GM10248 (cell line): ENCODE data around the gene HLA-DRB1.
A peak's percentile ranks its signal among the peaks of the same experiment; 100 is the strongest.

Experiments
- CTCF ChIA-PET: fragments of 300-600 bp; sonication (Branson Sonifier 250); formaldehyde crosslinking; extraction: SDS; loops from one replicate; lab custom pipeline; 2021; ENCODE audit warnings: antibody characterized with exemption; lab: Yijun Ruan, JAX
- POLR2A ChIA-PET: fragments of 350-650 bp; sonication (Branson Sonifier 250); formaldehyde crosslinking; extraction: SDS; loops from one replicate; lab custom pipeline; 2020; ENCODE audit warnings: antibody characterized with exemption; lab: Yijun Ruan, JAX
- DNase-seq: peaks from one replicate; pipeline ENCODE4 v3.0.0; 2012; ENCODE audit errors: extremely low spot score
- CTCF ChIP-seq: IDR thresholded peaks from 2 replicates; pipeline ENCODE4 v1.5.1; 2012; ENCODE audit warnings: mild to moderate bottlenecking, low read depth; ENCODE audit errors: extremely low read depth, missing control alignments, control extremely low read depth

Gene HLA-DRB1

DNA sequence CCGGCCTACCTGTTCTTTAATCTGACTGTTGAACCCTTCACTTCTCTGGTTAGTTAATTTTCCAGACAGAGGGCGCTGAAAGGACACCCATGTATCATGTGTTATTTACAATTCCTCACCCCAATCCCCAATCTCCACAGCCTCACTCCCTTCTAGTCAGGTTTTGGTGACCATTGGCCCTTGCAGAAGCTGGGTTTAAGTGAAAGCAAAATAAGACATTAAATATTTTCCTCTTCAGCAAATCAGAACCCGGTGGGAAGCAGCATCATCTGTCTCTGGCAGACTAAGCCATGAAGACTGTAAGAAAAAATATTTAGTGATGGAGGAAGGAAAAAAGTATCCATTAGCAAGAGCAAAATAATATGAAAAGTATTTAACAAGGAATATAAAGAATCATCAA lies 38.2 kb upstream of the HLA-DRB1 start:
- no peak for DNase-seq
- CTCF ChIA-PET = interaction anchor here (0.6 to 1.3 kb wide), 3 partner anchors 10 to 211 kb away, joined by 3 to 5 read pairs (median 3); partner anchors contain the start of genes HLA-DQA1 and TAP2
- no peak for TF ChIP-seq CTCF
- POLR2A ChIA-PET = no interaction called here

DNA sequence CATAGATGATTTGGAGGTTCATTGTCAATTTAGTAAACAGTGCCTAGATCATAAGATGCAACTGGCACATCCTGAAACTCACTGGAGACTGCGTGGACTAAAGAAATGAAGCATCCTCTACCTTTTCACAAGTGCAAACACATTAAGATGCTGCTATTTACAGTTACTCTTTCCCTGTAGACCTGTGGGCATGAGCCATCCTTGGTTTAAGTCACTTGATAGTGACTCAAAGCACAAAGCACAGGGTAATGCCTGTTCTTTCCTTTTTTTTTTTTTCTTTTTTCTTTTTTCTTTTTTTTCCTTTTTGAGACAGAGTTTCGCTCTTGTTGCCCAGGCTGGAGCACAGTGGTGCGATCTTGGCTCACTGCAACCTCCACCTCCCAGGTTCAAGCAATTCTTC lies 37.6 kb upstream of the HLA-DRB1 start:
- DNase-seq = no peak
- no peak for TF ChIP-seq CTCF
- ChIA-PET POLR2A (no interaction called here), CTCF (interaction anchor here (1.3 kb wide), 2 partner anchors 11 to 56 kb away, joined by 3 to 5 read pairs; partner anchors contain the start of gene HLA-DQA1)

DNA sequence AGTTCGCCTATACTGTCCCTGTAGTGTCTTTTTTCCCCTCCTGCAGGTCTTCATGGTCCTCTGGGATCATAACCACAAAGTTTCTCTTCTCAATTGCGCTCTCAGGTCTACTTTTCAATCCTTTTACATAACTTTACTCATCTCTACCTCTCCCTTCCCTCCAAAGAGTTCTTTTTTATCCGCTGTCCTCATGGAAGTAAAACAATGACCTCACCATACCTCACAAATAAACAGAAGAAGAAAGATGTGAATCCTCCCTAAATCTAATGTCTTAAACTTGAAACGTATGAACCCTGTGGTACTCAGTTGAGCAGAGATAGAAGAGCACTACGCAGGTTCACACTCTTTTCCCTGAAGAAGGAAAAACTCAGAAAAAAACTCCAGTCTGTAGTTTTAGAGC lies 35.5 kb upstream of the HLA-DRB1 start:
- no peak for DNase-seq
- POLR2A ChIA-PET = interaction anchor here (1.0 kb wide), 1 partner anchor 16 kb away, joined by 3 read pairs; no protein-coding TSS in a partner anchor
- TF ChIP-seq CTCF = no peak
- CTCF ChIA-PET = interaction anchor here (1.3 kb wide), 1 partner anchor 28 kb away, joined by 4 read pairs; no protein-coding TSS in a partner anchor

DNA sequence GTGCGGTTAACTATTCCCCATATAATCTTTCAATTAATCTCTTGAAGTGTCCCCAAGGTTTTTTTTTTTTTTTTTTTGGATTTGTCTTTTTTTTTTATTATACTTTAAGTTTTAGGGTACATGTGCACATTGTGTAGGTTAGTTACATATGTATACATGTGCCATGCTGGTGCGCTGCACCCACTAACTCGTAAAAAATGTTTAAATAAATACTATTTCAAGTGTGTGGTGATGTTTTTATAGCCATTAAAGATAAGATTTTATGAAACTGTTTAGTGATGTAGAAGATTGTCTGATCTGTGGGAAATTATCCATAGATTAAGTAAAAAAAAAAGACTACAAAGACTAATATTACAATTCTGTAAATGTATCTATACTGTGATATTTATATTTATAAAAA lies 34.9 kb upstream of the HLA-DRB1 start:
- no peak for DNase-seq
- CTCF ChIA-PET = no interaction called here
- TF ChIP-seq CTCF = no peak
- POLR2A ChIA-PET = interaction anchor here (1.0 kb wide), 1 partner anchor 15 kb away, joined by 3 read pairs; no protein-coding TSS in a partner anchor

- no peak for DNase-seq
- ChIA-PET POLR2A (no interaction called here), CTCF (interaction anchor here (3.3 kb wide), 1 partner anchor 14 kb away, joined by 16 read pairs; no protein-coding TSS in a partner anchor)
- no peak for TF ChIP-seq CTCF
Observed at GRCh38 chr6:32623693-32624092, 34.0 kb upstream of the HLA-DRB1 start.

DNA sequence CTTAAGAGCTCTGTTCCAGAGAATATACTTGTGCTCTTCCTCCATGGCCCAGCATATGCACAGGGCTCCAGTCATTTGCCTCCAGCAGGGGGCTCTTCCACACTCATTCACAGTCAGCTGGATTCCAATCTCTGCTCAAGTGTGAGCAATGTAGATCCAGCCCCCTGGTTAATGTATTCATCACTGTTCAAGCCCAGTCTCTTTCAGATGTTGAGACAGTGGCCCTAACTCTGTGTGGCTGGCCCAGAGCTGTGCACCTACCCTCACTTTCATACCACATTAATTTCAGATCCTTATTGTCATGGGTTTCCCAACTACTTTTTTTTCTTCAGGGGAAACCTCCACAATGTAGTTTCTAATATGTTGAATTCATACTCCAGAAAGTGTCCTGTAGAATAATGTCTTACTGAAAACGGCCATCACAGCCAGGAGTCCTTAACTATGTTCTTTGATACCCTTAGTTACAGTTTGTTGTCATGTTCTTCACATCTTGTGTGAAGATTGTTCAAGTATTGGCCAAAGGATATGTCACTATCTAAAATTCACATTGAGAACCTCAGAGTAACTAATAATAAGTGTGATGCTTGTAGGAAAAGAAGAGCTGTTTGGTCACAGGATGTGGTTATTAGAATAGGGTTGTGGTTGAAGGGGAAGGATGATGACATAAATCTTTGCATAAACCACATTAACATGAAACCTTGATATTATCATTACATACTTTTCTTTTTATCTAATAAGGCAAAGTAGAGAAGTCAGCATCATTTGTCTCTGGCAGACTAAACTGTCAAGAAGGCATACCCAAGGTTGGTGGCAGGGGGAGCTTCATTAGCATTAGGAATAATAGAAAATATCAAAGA lies 33.1 kb upstream of the HLA-DRB1 start:
- peak; percentile 59 for DNase-seq
- peak; percentile 42 for TF ChIP-seq CTCF
- CTCF ChIA-PET = interaction anchor here (0.6 to 3.3 kb wide), 21 partner anchors 9 to 246 kb away, joined by 3 to 17 read pairs (median 5); partner anchors contain the start of genes HLA-DQA1 and HLA-DQB1
- POLR2A ChIA-PET = interaction anchor here (0.6 to 1.9 kb wide), 4 partner anchors 13 to 63 kb away, joined by 3 to 8 read pairs (median 5); partner anchors contain the start of gene HLA-DQA1
